ENCODE measurements around the gene SYT9. TPM values are rescaled to one million over a fixed set of nuclear protein-coding genes. Genes with fewer than 3 reads are reported as not detected.

SYT9 gene
- total and polyA plus RNA-seq, 12 donors, result 0.01 to 0.66 (median 0.32) TPM; not detected in 3

GRCh38 chr11:7252683-7253213, 1.0 kb downstream of the SYT9 start:
- Histone ChIP-seq H3K4me3 (peak overlapping the region; percentile 45 to 61 (median 56)), H3K27ac (no peak overlapping the region), H3K27me3 (peaks cover 4 to 55% (median 34%) of the 10 kb centered on the region in 7 donors), H3K4me1 (peaks cover 4 to 13% (median 9%) of the 10 kb centered on the region in 9 donors), H3K36me3 (no peaks in the 10 kb centered on the region), H3K9me3 (peaks cover 0 to 12% (median 0%) of the 10 kb centered on the region in 11 donors)
- DNase-seq (peak in 1 of 2 donors; percentile 7), ATAC-seq (peak in 2 of 8 donors; percentile 31 to 48)
- intact Hi-C loops (cut with DNase I), result no loop called here
- TF ChIP-seq CTCF (IDR thresholded peaks at IDR 0.05), result no peak
- 13% methylated on average over 33 of the region's 33 CpGs for WGBS, 2 donors

GRCh38 chr11:7253800-7254199, 2.1 kb downstream of the SYT9 start:
- DNase-seq, result no peak
- TF ChIP-seq CTCF (IDR thresholded peaks at IDR 0.05), result no peak
- WGBS, 2 donors, result 60 to 73% methylated on average over 6 of the region's 6 CpGs
- no peaks in the 10 kb centered on the region for H3K36me3 ChIP-seq
- H3K27me3 ChIP-seq, result peaks cover 4 to 59% (median 34%) of the 10 kb centered on the region in 7 donors
- H3K9me3 ChIP-seq, result peaks cover 0 to 3% (median 0%) of the 10 kb centered on the region in 11 donors
- H3K4me1 ChIP-seq, result peaks cover 4 to 13% (median 9%) of the 10 kb centered on the region in 9 donors
- intact Hi-C loops (cut with DNase I), result no loop called here
- H3K27ac ChIP-seq, result no peak overlapping the region
- H3K4me3 ChIP-seq, result no peak overlapping the region
- no peak for ATAC-seq

- DNase-seq (no peak), ATAC-seq (no peak)
- no peak for TF ChIP-seq CTCF (IDR thresholded peaks at IDR 0.05)
- 61 to 83% methylated on average over 3 of the region's 3 CpGs for WGBS, 2 donors
- H3K27ac ChIP-seq, result no peak overlapping the region
- peaks cover 4 to 59% (median 34%) of the 10 kb centered on the region in 7 donors for H3K27me3 ChIP-seq
- H3K36me3 ChIP-seq, result no peaks in the 10 kb centered on the region
- no peak overlapping the region for H3K4me3 ChIP-seq
- H3K4me1 ChIP-seq, result peaks cover 4 to 13% (median 9%) of the 10 kb centered on the region in 9 donors
- intact Hi-C loops (cut with DNase I), result no loop called here
- H3K9me3 ChIP-seq, result no peaks in the 10 kb centered on the region
Measured at GRCh38 chr11:7254731-7255291, 3.1 kb downstream of the SYT9 start.

GRCh38 chr11:7256943-7257342, 5.2 kb downstream of the SYT9 start:
- H3K36me3 ChIP-seq, result no peaks in the 10 kb centered on the region
- TF ChIP-seq CTCF (IDR thresholded peaks at IDR 0.05), result no peak
- peaks cover 4 to 10% (median 8%) of the 10 kb centered on the region in 9 donors for H3K4me1 ChIP-seq
- H3K9me3 ChIP-seq, result no peaks in the 10 kb centered on the region
- 38 to 40% methylated on average over 2 of the region's 2 CpGs for WGBS, 2 donors
- no peak overlapping the region for H3K27ac ChIP-seq
- H3K4me3 ChIP-seq, result no peak overlapping the region
- ATAC-seq, result no peak
- DNase-seq, result no peak
- H3K27me3 ChIP-seq, result peaks cover 4 to 44% (median 25%) of the 10 kb centered on the region in 7 donors
- intact Hi-C loops (cut with DNase I), result no loop called here
